Endothelial cell (in vitro differentiated cells): Measurements from ENCODE around the gene DTYMK. TPM values are rescaled to one million over a fixed set of nuclear protein-coding genes. Genes with fewer than 3 reads are reported as not detected.
A peak's percentile ranks its signal among the peaks of the same experiment; 100 is the strongest.

ENCODE experiments used
- DNase-seq: peaks from one replicate; pipeline ENCODE4 v3.0.0; 2021; ENCODE audit warnings: low spot score
- H3K27ac Mint-ChIP-seq: one replicate; pipeline ENCODE4 v1.8.0; 2021; ENCODE audit warnings: mixed read lengths, inconsistent platforms; ENCODE audit not compliant: unreplicated experiment
- H3K27me3 Mint-ChIP-seq: one replicate; pipeline ENCODE4 v1.8.0; 2021; ENCODE audit warnings: mild to moderate bottlenecking, moderate library complexity, mixed read lengths, inconsistent platforms; ENCODE audit not compliant: unreplicated experiment
- H3K36me3 Mint-ChIP-seq: one replicate; pipeline ENCODE4 v1.8.0; 2021; ENCODE audit warnings: mild to moderate bottlenecking, low read depth, mixed read lengths, inconsistent platforms; ENCODE audit not compliant: unreplicated experiment
- H3K4me1 Mint-ChIP-seq: one replicate; pipeline ENCODE4 v1.8.0; 2021; ENCODE audit warnings: mild to moderate bottlenecking, mixed read lengths, inconsistent platforms; ENCODE audit not compliant: unreplicated experiment
- H3K4me3 Mint-ChIP-seq: one replicate; pipeline ENCODE4 v1.8.0; 2021; ENCODE audit warnings: mild to moderate bottlenecking, mixed read lengths, inconsistent platforms; ENCODE audit not compliant: unreplicated experiment
- H3K9me3 Mint-ChIP-seq: one replicate; pipeline ENCODE4 v1.8.0; 2021; ENCODE audit warnings: mixed read lengths, inconsistent platforms; ENCODE audit not compliant: unreplicated experiment
- CTCF ChIP-seq: fragments of 200-600 bp; sonication (generic); IDR thresholded peaks from one replicate; pipeline ENCODE4 v1.5.0; 2021; ENCODE audit warnings: antibody characterized with exemption; ENCODE audit not compliant: unreplicated experiment
- long read RNA-seq: library from polyadenylated mRNA; unstranded; transcript quantifications from one replicate; pipeline ENCODE4 v2.0.0, GENCODE V29; 2020; ENCODE audit not compliant: unreplicated experiment
- total RNA-seq: library from RNA; stranded (reverse); fragmentation: NEBNext Ultra II Directional; extraction: Animal tissue kit (Norgen Biotek cat#: 25700); gene quantifications from one replicate; pipeline ENCODE4 v1.2.1, GENCODE V29; 2021; ENCODE audit not compliant: unreplicated experiment

The DTYMK gene
- total RNA-seq, result 42.3 TPM
- long read RNA-seq, transcript DTYMK-201 (5 exons, 1,232 nt), result major isoform, 26 of 31 reads
- long read RNA-seq, transcript DTYMK-202 (4 exons, 1,089 nt), result minor isoform, 5 of 31 reads
- long read RNA-seq, partial matches to known transcripts, result 0 of 31 reads
- long read RNA-seq, other reads (novel, unspliced or antisense), result 0 of 31 reads

DNA sequence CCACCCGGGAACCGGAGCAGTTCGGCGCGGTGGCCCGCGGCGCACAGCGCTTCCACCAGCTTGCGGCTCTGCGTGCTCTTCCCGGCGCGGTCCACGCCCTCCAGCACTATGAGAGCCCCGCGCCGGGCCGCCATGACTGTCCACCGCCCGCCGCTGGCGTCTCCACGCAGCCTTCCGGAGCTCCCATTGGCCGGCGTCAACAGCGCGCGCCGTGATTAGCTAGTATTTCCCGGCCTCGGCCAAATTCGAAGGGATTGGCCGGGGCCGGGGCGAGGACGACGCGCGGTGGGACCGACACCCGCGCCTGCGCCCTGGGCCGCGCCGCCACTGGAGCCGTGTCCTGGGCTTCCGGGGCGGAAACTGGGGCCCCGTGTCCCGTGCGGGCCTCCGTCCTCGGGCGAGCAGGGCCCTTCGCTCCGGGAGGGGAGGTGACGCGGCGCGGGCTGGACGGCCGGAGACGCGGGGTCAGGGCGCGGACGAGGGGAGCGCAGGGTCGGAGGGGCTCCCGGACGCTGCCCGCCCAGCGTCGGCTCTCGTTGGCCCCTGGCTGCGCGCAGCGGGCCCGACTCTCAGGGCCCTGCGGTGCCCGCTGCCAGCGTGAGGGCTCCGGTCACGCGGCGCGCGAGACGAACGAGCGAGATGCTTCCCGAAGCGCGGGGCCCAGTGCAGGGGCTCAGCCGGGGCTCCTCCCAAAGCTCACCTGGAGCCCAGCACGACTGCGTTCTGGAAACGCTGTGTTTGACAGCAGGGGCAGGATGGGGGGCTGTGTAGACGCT is at the start of gene DTYMK:
Gene DTYMK (minus strand): TSS at position 166 of the 776 bp plus-strand sequence. CDS start 32 bp downstream, at position 134.
- Mint-ChIP-seq H3K27ac (peak within 1 kb of the TSS; percentile 82), H3K4me3 (peak within 1 kb of the TSS; percentile 96), H3K27me3 (peaks cover 4% of the 10 kb centered on the region), H3K4me1 (peaks cover 14% of the 10 kb centered on the region), H3K9me3 (no peaks in the 10 kb centered on the region), H3K36me3 (no peaks in the 10 kb centered on the region)
- no peak for TF ChIP-seq CTCF
- DNase-seq, result peak; percentile 98

DNA sequence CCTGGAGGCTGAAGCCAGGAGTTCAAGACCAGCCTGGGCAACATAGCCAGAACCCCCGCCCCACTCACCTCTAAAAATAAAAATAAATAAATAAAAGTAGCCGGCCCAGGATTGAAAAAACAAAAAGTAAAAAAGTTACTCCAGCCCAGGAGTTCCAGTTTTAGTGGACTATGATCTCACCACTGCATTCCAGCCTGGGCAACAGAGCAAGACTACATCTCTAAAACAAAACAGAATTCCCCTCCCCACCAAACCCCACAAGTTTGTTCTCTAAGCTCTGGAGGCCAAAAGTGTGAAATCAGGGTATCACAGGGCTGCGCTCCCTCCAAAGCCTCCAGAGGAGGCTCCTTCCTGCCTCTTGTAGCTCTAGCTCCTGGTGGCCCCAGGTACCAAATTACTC is 49.5 kb upstream of the DTYMK start:
- H3K27ac Mint-ChIP-seq, result peak overlapping the region; percentile 41
- H3K36me3 Mint-ChIP-seq, result peaks cover 4% of the 10 kb centered on the region
- DNase-seq, result no peak
- peaks cover 4% of the 10 kb centered on the region for H3K4me1 Mint-ChIP-seq
- H3K9me3 Mint-ChIP-seq, result no peaks in the 10 kb centered on the region
- no peak for TF ChIP-seq CTCF
- peak overlapping the region; percentile 85 for H3K4me3 Mint-ChIP-seq
- H3K27me3 Mint-ChIP-seq, result peaks cover 12% of the 10 kb centered on the region

DNA sequence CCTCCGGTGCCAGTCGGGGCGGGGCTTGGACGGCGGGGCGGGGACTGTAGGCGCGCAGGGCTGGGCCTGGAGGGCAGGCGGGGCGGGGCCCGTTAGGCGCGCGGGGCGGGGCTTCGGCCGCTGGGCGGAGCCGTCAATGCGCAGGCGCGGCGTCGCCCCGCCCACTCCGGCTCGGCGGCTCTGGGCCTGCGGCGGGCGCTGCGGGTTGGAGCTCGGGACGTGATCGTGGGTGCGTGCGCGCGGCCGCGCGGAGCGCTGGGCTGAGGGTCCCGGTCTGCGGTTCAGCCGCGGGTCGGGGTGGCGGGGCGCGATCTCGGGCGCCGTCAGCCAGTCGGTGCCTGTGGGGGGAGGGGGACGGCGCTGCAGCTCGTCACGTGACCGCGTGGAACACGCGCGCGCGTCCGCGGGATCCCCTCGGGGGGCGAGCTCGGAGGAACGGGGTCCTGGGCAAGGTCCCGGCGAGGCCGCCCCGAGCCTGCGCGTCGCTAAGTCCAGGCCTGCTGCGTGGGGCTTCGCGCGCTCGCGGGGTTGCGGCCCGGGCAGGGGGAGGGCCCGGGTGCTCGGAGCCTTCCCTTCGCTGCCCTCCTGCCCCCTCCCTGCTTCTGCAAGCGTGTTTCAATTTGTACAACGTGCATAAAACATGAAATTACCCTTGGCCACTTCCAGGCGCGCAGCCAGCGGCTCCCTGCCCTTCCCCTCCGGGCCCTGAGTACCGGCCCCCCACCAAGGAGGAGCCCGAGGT is 48.0 kb upstream of the DTYMK start, which contains the start of gene D2HGDH:
Gene D2HGDH (plus strand): TSS at position 164 of the 742 bp plus-strand sequence. CDS start 595 bp downstream, outside the sequence.
- TF ChIP-seq CTCF, result no peak
- H3K27ac Mint-ChIP-seq, result no peak within 1 kb of the TSS
- H3K4me1 Mint-ChIP-seq, result peaks cover 8% of the 10 kb centered on the region
- DNase-seq, result peak; percentile 97
- H3K4me3 Mint-ChIP-seq, result peak within 1 kb of the TSS; percentile 86
- H3K27me3 Mint-ChIP-seq, result peaks cover 12% of the 10 kb centered on the region
- peaks cover 4% of the 10 kb centered on the region for H3K36me3 Mint-ChIP-seq
- H3K9me3 Mint-ChIP-seq, result no peaks in the 10 kb centered on the region

GRCh38 chr2:241734208-241734466 is 47.5 kb upstream of the DTYMK start:
- Mint-ChIP-seq H3K4me1 (peaks cover 8% of the 10 kb centered on the region), H3K4me3 (no peak overlapping the region), H3K27ac (no peak overlapping the region), H3K27me3 (peaks cover 12% of the 10 kb centered on the region), H3K36me3 (peaks cover 3% of the 10 kb centered on the region), H3K9me3 (no peaks in the 10 kb centered on the region)
- no peak for DNase-seq
- TF ChIP-seq CTCF, result no peak
